GM10266 (cell line): ENCODE results near the gene PRKG1.

ENCODE experiments used
- DNase-seq: peaks from one replicate; pipeline ENCODE4 v3.0.0; 2012; ENCODE audit errors: extremely low spot score
- TF ChIP-seq, protein P1 (sequence below): IDR thresholded peaks from 2 replicates; pipeline ENCODE4 v1.5.1; 2012; ENCODE audit warnings: mild to moderate bottlenecking, low read depth; ENCODE audit not compliant: control insufficient read depth, insufficient read depth; ENCODE audit errors: missing control alignments

PRKG1 gene

DNA sequence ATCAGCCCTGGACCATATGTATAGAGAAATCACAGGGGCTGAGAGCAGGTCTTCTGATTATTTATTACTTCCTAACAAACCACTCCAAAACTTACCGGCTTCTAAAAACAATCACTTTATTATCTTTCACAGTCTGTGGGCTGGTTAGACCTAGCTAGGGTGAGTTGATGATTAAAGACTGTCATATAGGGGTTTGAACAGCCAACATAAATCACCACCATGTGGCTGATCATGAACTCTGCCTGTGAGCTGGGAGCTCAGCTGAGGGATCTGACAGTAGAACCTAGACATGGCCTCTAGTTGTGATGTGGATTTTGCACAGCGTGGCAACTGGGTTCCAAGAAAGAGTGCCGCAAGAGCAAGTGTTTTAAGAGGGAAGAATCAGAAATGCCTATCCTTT lies 319.8 kb downstream of the PRKG1 start:
- TF ChIP-seq, protein P1, sequence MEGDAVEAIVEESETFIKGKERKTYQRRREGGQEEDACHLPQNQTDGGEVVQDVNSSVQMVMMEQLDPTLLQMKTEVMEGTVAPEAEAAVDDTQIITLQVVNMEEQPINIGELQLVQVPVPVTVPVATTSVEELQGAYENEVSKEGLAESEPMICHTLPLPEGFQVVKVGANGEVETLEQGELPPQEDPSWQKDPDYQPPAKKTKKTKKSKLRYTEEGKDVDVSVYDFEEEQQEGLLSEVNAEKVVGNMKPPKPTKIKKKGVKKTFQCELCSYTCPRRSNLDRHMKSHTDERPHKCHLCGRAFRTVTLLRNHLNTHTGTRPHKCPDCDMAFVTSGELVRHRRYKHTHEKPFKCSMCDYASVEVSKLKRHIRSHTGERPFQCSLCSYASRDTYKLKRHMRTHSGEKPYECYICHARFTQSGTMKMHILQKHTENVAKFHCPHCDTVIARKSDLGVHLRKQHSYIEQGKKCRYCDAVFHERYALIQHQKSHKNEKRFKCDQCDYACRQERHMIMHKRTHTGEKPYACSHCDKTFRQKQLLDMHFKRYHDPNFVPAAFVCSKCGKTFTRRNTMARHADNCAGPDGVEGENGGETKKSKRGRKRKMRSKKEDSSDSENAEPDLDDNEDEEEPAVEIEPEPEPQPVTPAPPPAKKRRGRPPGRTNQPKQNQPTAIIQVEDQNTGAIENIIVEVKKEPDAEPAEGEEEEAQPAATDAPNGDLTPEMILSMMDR, result no peak
- no peak for DNase-seq

DNA sequence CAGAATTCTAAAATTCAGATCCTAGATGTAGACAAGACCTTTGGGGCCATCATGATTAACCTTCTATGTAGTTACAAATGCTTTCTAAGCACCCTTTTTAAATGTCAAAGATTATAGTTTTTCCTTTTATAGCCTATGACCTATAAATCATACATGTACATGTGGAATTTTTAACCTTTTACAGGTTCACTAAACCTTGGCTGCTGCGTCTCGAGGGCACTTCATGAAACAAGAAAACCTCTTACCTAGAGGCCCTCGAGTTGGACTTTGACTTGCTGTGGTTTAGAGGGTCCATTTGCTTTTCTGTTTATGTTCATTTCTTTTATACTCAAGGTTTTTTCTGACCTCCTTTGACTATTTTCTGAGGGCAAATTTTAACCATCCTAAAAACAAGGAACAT lies 323.0 kb downstream of the PRKG1 start:
- DNase-seq, result no peak

DNA sequence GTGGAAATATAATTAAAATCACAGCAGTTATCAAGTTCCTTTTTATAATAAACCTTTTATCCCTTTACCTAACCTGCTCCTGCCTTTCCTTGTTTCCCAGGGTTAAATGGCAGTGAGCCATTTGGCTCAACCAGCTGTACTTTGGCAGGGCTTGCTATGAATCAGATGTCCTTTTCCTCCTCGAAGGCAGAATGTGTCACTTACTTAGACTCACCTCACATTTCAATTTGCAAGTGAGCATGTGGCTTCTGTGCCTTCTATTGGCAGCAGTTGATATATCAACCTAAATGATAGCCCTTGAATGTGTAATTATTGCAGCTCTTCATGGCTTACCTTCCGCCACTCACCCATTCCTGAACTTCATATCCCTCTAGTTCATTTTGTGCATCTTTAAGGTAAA lies 323.4 kb downstream of the PRKG1 start:
- TF ChIP-seq, protein P1, result no peak
- DNase-seq, result no peak

More for the DNA sequence above, 323.0 kb downstream of the PRKG1 start:
- TF ChIP-seq, protein P1, result no peak

DNA sequence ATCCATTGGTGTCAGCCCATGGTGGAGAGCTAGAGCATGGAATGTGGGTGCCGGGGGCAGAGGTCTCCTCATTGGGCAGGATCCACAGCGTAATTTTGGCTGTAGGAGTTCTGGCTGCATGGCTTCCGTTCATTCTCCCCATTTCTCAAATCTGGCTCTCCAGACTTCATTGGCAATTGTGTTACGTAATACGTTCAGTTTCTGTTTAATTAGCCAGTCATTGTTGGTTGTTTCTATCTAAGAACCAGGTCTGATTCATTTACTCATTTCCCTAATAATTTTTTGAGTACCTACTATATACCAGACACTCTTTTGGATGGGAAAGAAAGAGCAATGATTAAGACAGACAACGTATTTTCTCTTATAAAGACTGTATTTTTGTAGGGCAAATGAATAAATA lies 325.6 kb downstream of the PRKG1 start:
- TF ChIP-seq, protein P1, result no peak
- no peak for DNase-seq

DNA sequence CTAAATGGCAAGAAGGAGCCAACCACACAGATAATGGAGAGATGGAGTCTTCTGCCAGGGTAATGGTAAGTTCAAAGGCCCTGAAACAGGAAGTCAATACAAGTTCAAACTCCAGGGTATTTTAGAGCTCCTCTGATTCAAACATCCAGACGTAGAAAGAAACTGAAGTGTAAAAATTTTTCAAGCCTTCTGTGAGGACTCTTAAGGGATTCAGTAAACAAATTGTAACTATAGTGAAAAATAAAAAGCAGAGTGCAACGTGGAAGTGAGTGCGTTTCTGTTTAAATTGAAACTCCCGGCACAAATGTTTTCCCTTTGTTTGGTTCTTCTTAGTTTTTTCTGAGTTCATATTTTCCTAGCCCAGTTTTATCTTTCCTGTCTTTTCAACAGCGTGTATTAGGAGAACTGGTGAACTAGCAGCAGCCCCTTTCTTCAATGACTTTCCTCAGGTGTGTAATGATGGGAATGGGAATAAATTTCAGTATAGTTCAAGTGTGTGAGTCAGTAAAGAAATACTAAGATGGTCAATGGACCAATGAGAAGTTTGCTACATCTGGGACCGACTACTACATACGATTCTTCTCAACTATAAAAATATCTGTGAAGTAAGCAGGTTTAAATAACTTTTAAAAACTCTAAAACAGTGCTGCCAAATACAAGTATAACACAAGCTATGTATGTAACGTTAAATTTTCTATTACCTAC lies 326.3 kb downstream of the PRKG1 start:
- TF ChIP-seq, protein P1, result no peak
- DNase-seq, result no peak

DNA sequence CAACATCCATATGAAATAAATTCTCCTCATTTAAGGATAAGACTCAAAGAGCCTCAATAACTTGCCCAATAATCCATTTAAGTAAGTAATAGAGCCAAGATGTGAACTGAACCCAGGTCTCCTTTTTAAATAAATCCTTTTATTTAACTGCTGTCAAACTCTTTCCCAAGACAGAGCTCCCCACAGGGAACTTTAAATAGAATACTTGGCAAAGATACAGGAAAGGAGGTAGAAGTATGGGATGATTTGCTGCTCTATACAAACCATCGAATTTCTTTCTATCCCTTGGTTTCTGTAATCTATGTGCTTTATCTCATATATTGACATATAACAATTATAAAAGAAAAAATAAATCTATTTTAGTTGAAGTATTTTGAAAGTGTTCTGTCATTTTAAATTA lies 329.2 kb downstream of the PRKG1 start:
- TF ChIP-seq, protein P1, result no peak
- DNase-seq, result no peak

DNA sequence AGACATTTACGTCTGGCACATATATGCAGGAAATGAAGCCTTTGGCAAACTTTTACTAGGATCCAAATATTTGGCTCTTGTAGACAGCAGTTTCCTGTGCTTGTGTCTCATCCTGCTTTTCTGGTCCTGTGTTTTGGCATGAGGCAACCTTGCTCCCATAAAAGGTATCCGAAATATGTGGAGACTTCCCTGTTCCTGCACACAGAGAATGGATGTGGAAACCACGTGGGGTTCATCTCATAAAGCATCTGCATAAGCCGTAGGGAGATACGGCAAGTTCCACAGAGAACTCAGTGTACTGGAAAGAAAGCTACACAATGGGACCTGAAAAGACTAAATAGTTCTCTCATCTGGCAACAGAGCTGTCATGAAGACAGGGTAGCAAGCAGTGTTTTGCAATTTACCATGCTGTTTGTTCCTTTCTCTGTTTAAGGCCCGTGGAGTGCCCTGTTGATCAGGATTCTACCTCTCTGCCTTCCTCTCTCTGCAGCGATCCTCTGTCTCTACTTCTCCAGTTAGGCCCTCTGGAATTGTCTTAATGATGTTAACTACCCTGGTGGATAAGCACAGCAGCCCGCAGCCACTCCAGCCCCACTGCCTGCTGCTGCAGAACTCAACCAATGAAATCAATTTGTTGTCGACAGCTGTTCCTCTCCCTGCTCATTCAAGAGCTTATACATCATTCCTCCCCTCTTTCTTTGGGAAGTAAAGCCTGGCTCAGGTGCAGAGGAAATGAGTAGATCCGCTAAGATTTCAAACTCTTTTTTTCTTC lies 331.5 kb downstream of the PRKG1 start:
- no peak for DNase-seq
- TF ChIP-seq, protein P1, result no peak
